AG04449 (cell line): ENCODE results near the gene CNTN5.

Source experiments
- CTCF ChIA-PET: fragments of 350-600 bp; formaldehyde crosslinking; extraction: SDS; loops from one replicate; lab custom pipeline; 2021; ENCODE audit warnings: antibody characterized with exemption; lab: Yijun Ruan, JAX
- POLR2A ChIA-PET: fragments of 400-600, 350-600 bp; formaldehyde crosslinking; extraction: SDS; loops from one replicate; lab custom pipeline; 2020; ENCODE audit warnings: antibody characterized with exemption, inconsistent platforms; lab: Yijun Ruan, JAX
- DNase-seq: peaks from one replicate; pipeline ENCODE4 v3.0.0-alpha.2; 2010; ENCODE audit warnings: low read depth, low spot score
- H3K4me3 ChIP-seq: 2 replicates; pipeline ENCODE4 v1.5.1; 2011; ENCODE audit warnings: low read depth, mild to moderate bottlenecking, control low read depth, low read length
- TF ChIP-seq, protein P1 (sequence below): IDR thresholded peaks from one replicate; pipeline ENCODE4 v1.5.1; 2011; ENCODE audit warnings: mild to moderate bottlenecking, moderate library complexity, low read length, control low read depth, inconsistent platforms; ENCODE audit not compliant: insufficient read depth; ENCODE audit errors: missing control alignments

Gene CNTN5

GRCh38 chr11:99020352-99021225 is at the start of gene CNTN5:
Gene CNTN5 (plus strand): TSS chr11:99020949.
- CTCF ChIA-PET: no interaction called here
- POLR2A ChIA-PET: no interaction called here
- TF ChIP-seq, protein P1, sequence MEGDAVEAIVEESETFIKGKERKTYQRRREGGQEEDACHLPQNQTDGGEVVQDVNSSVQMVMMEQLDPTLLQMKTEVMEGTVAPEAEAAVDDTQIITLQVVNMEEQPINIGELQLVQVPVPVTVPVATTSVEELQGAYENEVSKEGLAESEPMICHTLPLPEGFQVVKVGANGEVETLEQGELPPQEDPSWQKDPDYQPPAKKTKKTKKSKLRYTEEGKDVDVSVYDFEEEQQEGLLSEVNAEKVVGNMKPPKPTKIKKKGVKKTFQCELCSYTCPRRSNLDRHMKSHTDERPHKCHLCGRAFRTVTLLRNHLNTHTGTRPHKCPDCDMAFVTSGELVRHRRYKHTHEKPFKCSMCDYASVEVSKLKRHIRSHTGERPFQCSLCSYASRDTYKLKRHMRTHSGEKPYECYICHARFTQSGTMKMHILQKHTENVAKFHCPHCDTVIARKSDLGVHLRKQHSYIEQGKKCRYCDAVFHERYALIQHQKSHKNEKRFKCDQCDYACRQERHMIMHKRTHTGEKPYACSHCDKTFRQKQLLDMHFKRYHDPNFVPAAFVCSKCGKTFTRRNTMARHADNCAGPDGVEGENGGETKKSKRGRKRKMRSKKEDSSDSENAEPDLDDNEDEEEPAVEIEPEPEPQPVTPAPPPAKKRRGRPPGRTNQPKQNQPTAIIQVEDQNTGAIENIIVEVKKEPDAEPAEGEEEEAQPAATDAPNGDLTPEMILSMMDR: no peak
- peak within 1 kb of the TSS; percentile 35 for H3K4me3 ChIP-seq
- no peak for DNase-seq

- DNase-seq: no peak
- TF ChIP-seq, protein P1: no peak
- POLR2A ChIA-PET: no interaction called here
- no peak overlapping the region for H3K4me3 ChIP-seq
- CTCF ChIA-PET: no interaction called here
These were observed 41.5 kb upstream of the CNTN5 start for GRCh38 chr11:98979205-98979604.

DNA sequence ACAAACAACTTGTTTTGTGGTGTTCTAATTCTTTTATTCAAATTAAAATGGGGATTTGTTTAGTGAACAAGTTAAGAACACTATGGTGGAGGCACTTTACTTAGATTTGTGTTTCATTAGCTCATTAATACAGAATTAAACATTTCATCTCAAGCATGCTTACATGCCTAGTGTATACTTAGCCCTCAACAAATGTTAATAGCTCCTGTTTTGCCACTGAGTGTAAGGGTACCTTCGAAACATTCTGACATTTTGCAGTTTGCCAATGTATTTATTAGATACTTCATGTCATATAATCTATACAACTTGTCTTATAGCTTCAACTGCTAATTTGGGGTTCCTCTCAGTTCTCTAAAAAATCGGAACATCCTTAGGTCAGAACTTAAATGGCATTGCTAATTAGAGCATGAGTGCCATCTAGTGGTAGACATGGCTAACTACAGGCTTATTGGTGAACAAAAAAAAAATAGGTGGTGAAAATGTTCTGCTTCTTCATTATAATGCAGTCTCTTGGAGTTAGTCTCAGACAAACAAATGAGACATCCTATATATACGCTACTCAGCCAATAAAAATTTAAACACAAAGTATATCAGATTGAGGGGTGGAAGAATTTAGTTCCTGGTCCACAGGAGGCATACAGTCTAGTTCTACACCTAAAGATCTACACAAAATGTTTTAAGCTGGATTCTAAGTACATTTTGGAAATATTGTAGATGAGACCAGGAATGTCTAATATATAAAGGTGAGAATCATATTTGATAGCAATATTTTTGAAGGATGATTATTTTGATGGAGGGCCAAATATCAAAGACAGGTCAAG is 4.9 kb upstream of the CNTN5 start:
- no peak for DNase-seq
- ChIA-PET POLR2A (no interaction called here), CTCF (interaction anchor here (1.0 to 2.2 kb wide), 8 partner anchors 8 to 1322 kb away, joined by 3 to 11 read pairs (median 3); no protein-coding TSS in a partner anchor)
- H3K4me3 ChIP-seq: no peak overlapping the region
- TF ChIP-seq, protein P1: peak; percentile 56

DNA sequence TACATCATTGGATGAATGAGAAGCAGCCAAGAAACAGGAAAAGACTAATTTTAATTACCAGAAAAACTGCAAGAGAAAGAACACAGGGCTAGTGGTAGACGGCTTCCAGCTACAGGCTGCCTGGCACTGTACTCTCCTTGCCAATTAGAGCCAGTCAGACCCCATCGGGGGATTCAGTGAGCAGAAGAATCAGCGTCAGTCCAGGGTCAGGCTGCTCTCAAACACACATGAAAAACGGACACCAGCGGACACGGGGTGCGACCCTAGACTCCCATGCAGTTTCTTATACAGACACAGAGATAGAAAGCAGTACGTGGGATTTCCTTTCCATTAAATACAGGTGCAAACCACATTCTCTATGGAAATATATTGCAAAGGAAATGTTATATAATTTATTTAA is 1.1 kb upstream of the CNTN5 start:
- CTCF ChIA-PET: no interaction called here
- DNase-seq: no peak
- H3K4me3 ChIP-seq: no peak overlapping the region
- POLR2A ChIA-PET: no interaction called here
- TF ChIP-seq, protein P1: no peak

DNA sequence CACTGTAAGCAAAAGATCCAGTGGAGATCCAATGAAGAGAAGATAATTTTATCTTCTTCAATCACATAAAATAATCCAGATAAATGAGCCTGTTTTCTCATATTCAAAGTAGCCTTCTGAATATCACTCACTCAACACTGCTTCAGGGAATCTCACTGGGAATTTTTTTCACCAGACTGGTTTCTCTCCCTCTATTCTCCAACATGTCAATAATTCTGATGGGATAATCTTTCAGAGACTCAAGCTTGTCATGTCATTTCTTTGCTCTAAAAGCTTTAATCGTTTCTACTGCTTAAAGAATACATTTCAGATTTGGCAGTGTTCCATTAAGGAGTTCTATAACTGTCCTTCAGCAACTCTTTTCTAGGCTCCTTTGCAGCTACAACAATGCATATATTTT is 16.3 kb downstream of the CNTN5 start:
- H3K4me3 ChIP-seq: no peak overlapping the region
- TF ChIP-seq, protein P1: no peak
- CTCF ChIA-PET: no interaction called here
- POLR2A ChIA-PET: no interaction called here
- no peak for DNase-seq

GRCh38 chr11:99063331-99063730 is 42.6 kb downstream of the CNTN5 start:
- TF ChIP-seq, protein P1: no peak
- no peak for DNase-seq
- POLR2A ChIA-PET: no interaction called here
- CTCF ChIA-PET: no interaction called here
- H3K4me3 ChIP-seq: no peak overlapping the region
